HUES48 (cell line): ENCODE measurements around the gene HUNK.

Experiments
- H3K27ac ChIP-seq: one replicate; pipeline ENCODE4 v1.7.0; 2013; ENCODE audit warnings: low read depth, low read length, inconsistent platforms
- H3K27me3 ChIP-seq: 2 replicates; pipeline ENCODE4 v1.6.1; 2013; ENCODE audit warnings: mild to moderate bottlenecking, low read length; ENCODE audit not compliant: control insufficient read depth, insufficient read depth
- H3K36me3 ChIP-seq: 2 replicates; pipeline ENCODE4 v1.6.1; 2013; ENCODE audit warnings: low read length; ENCODE audit not compliant: control insufficient read depth, insufficient read depth
- H3K4me1 ChIP-seq: 2 replicates; pipeline ENCODE4 v1.6.1; 2013; ENCODE audit warnings: mild to moderate bottlenecking, low read length; ENCODE audit not compliant: control insufficient read depth, insufficient read depth
- H3K4me3 ChIP-seq: 2 replicates; pipeline ENCODE4 v1.5.1; 2013; ENCODE audit warnings: mild to moderate bottlenecking, low read depth, low read length
- H3K9ac ChIP-seq: 2 replicates; pipeline ENCODE4 v1.6.1; 2013; ENCODE audit warnings: mild to moderate bottlenecking, low read depth, low read length, moderate library complexity
- H3K9me3 ChIP-seq: 2 replicates; pipeline ENCODE4 v1.6.1; 2013; ENCODE audit warnings: low read length; ENCODE audit not compliant: control insufficient read depth, insufficient read depth

Gene HUNK

DNA sequence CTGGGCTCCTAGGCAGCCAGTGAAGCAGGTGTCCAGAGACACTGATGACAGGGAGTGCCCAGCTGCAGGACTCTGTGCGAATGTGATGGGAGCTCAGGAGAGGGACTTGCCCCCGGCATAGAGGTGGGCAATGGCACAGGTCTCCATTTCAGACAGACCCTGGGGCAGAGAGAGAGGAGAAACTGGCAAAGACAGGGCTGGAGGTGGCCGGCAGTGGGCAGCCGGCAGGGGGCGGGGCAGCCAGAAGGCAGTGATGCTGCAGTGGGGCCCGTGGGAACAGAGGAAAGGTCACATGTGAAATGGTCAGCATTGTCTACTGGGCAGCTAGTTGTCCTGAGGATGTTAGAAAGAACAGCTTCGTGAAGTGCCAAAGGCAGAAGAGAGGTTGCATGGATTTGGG lies 112.6 kb downstream of the HUNK start:
- H3K36me3 ChIP-seq = peaks cover 8% of the 10 kb centered on the region; the same call in 1 of the 2 replicates
- no peaks in the 10 kb centered on the region for H3K27me3 ChIP-seq
- no peaks in the 10 kb centered on the region for H3K4me1 ChIP-seq
- H3K27ac ChIP-seq = no peak overlapping the region
- no peak overlapping the region for H3K4me3 ChIP-seq
- no peaks in the 10 kb centered on the region for H3K9me3 ChIP-seq
- H3K9ac ChIP-seq = no peak overlapping the region

DNA sequence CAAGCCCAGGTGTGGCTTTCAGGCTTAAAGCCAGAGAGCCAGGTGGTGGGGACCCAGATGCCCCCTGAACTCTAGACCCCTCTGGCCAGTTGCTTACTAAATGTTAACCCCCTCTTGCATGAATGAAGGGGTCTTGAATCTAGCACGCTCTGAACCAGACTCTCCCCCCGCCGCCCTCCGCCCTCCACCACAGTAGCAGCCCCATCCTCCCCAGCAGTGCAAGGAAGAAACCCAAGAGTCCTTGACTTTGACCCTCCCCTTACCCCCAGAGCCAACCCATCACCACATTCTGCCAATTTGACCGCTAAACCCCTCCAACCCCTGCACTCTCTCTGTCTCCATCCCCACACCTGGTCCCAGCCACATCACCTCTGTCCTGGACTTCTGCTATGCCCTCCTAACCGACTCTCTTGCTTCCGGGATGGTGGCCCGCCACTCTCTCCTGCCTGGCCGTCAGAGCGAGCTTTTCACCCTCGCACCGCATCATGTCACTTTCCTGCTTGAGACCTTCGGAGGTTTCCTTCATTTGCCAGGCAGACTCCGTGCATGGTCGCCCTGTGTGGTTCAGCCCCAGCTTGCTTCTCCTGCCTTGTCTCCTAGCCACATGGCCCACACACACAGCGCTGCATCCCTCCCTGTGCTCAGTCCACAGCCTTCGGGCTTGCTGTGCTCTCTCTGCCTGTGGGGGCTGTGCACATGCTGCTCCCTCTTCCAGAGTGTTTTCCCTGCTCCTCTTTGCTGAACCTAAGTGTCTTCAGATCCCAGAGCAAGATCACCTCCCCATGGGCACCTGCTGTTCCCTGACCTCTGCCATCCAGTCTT lies 113.4 kb downstream of the HUNK start:
- no peak overlapping the region for H3K4me3 ChIP-seq
- H3K9me3 ChIP-seq = no peaks in the 10 kb centered on the region
- no peak overlapping the region for H3K27ac ChIP-seq
- no peaks in the 10 kb centered on the region for H3K27me3 ChIP-seq
- H3K9ac ChIP-seq = no peak overlapping the region
- H3K36me3 ChIP-seq = peaks cover 12% of the 10 kb centered on the region; the same call in 1 of the 2 replicates
- H3K4me1 ChIP-seq = no peaks in the 10 kb centered on the region

DNA sequence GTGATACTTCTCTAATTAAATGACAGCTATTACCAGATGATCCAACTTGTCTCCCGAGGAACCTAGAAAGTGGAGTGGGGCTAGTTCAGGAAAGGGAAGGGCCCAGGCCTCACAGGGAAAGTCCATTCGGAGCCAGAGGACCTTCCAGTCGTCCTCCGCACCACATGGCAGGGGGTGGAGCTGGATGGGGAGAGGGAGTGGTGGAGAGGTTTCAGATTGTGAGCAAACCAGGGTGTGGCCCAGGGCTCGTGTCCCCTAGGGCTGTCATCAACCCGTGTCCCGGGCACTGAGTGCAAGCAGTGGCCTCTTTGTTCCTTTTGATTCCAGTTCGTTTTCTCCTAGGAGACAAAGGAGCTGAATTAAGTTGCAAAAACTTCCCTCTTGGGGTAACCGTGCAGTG lies 114.9 kb downstream of the HUNK start:
- Histone ChIP-seq H3K4me3 (no peak overlapping the region), H3K4me1 (no peaks in the 10 kb centered on the region), H3K36me3 (peaks cover 12% of the 10 kb centered on the region; the same call in 1 of the 2 replicates), H3K9ac (no peak overlapping the region), H3K27ac (no peak overlapping the region), H3K9me3 (no peaks in the 10 kb centered on the region), H3K27me3 (no peaks in the 10 kb centered on the region)

DNA sequence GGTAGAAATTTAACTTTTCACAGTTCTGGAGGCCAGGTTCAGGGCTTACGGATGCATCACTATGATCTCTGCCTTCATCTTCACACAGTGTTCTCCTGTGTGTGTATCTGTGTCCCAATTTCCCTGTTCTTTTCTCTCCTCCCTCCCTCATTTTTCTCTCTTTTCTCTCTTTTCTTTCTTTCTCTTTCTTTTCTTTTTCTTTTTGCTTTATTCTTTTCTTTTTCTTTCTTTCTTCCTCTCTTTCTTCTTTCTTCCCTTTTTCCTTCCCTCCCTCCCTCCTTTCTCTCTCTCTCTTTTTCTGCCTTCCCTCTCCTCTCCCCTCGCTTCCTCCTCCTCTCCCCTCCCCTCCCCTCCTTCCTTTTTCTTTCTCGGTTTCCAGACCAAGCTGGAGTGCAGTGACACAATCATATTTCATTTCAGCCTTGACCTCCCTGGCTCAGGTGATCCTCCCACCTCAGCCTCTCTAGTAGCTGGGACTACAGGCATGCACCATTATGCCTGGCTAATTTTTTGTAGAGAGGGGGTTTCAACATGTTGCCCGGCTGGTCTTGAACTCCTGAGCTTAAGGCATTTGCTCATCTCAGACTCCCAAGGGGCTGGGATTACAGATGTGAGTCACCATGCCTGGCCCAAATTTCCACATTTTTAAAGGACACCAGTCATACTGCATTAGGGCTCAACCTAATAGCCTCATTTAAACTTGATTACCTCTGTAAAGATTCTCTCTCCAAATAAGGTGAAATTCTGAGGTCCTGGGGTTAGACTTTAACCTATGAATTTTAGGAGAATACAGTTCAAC lies 115.9 kb downstream of the HUNK start:
- peaks cover 9% of the 10 kb centered on the region; the same call in 1 of the 2 replicates for H3K36me3 ChIP-seq
- H3K9ac ChIP-seq = no peak overlapping the region
- H3K9me3 ChIP-seq = no peaks in the 10 kb centered on the region
- no peaks in the 10 kb centered on the region for H3K4me1 ChIP-seq
- H3K4me3 ChIP-seq = no peak overlapping the region
- H3K27me3 ChIP-seq = no peaks in the 10 kb centered on the region
- H3K27ac ChIP-seq = no peak overlapping the region

DNA sequence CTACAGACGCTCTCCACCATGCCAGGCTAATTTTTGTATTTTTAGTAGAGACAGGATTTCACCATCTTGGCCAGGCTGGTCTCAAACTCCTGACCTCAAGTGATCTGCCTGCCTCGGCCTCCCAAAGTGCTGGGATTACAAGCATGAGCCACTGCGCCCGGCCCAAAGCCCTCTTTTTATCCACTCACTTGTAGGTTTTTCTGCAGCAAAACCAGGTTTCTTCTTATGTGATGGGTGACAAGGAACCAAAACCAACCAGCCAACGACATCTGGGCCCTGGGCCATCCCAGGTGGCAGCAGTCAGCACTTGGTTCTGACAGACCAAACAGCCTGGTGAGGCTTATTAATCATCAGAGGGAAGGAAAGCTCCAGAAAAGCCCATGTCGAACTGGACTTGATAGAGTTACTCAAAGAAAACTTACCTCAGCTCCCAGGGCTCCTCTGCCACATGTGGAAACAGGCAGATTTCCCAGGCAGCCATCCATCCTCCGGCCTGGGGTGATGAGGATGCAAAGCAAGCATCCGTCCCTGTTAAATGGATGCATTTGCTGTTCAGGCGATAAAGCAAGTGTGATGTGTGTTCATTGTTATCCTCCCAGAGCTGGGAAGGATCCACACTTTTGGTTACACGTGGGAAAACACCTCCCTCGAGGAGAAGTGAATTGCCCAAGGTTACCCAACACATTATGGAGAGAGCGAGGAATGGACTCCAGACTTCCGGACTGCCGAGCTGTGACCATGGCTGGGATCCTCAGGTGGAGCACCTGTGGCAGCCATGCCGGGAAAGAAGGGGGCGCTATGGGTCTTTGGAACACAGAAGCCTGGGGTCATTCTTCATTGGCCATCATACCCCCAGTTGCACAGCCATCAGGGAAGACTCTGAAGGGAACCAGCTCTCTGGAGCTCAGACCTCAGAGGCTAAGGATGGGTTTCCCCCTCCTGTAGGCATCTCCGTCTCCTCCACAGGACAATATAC lies 118.8 kb downstream of the HUNK start:
- Histone ChIP-seq H3K27me3 (no peaks in the 10 kb centered on the region), H3K9ac (no peak overlapping the region), H3K9me3 (no peaks in the 10 kb centered on the region), H3K4me1 (no peaks in the 10 kb centered on the region), H3K36me3 (peaks cover 13% of the 10 kb centered on the region; the same call in 1 of the 2 replicates), H3K27ac (no peak overlapping the region), H3K4me3 (no peak overlapping the region)

DNA sequence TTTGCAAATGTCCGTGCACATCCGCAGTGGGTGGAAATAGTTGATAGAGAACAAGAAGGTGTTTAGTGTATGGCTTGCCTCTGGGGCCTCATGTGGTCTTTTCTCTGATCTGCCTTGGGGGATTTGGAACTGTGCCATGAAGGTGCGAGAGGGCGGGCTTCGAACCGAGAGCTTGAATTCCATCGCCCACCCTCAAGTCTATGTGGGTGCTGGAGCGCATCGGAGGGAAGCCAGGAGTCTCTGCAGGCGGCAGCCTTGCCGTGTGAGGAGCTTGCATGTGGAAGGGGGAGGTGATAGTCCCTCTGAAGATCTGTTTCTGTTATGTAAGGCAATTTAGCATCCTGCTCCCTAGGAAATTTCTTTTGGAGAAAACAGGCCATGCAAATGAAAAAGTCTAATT lies 119.6 kb downstream of the HUNK start:
- no peaks in the 10 kb centered on the region for H3K27me3 ChIP-seq
- no peak overlapping the region for H3K9ac ChIP-seq
- no peaks in the 10 kb centered on the region for H3K4me1 ChIP-seq
- no peak overlapping the region for H3K4me3 ChIP-seq
- H3K36me3 ChIP-seq = peaks cover 15% of the 10 kb centered on the region; the same call in 1 of the 2 replicates
- no peaks in the 10 kb centered on the region for H3K9me3 ChIP-seq
- no peak overlapping the region for H3K27ac ChIP-seq

DNA sequence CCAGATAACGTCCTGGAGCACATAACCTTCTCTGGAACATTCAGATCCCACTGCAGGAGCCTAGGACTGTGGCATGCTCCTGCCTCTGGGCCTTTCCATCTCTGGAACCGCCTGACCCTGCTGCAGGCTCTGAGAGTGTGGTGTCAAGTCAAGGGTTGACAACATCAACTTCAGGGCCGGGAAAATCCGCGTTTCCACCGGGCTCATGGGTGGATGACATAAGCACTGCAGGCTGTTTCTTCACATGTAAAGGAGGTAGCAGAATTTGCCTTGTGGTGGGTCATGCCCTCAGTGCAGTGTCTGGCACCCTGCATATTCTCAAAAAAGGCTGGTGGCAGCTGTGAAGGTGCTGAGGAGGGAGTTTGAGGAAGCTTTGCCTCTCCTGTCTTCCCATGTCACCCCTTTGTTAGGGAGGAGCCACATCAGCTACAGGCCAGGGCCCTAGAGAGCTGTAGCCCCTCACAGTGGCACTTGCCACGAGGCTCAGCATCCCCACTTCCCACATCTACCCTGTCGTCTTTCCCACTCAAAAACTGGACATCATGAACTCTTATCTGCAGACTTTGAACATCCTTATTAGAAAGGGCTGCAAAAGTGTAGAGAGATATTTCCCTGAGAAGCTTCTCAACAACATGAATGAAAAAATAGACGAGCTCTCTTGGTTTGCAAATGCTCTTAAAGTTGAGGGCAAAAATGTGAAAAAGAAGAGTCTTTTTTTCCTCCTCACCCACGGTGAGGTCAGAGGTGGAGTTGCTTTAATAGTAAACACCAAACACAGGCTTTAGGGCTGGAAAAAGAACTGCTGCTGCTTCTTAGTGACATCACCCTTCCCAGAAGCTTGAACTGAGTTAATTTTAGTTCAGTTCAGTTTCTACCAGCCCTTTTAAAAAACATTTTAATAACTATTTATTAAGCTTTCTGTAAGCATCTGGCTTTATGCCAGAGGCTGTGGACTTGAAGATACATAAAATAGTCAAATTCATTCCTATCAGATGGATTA lies 121.3 kb downstream of the HUNK start:
- Histone ChIP-seq H3K4me1 (no peaks in the 10 kb centered on the region), H3K4me3 (no peak overlapping the region), H3K9me3 (no peaks in the 10 kb centered on the region), H3K9ac (no peak overlapping the region), H3K27me3 (no peaks in the 10 kb centered on the region), H3K36me3 (peaks cover 24% of the 10 kb centered on the region), H3K27ac (no peak overlapping the region)

DNA sequence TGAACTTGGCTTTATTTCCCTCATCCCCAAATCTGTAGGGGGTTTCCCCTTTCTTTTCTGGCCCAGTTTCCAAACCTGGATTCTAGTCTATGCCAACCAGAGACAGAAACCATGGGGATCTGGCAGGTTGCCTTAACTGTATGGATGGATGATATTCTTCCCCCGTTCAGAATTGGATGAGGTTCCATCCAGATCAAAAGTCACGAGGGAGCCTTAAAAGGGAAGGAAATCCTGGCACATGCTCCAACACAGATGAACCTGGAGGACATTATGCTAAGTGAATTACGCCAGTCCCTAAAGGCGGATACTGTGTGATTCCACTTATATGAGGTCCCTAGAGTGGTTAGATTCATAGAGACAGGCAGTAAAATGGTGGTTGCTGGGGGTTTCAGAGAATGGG lies 124.4 kb downstream of the HUNK start:
- no peak overlapping the region for H3K4me3 ChIP-seq
- H3K36me3 ChIP-seq = peaks cover 36% of the 10 kb centered on the region
- H3K27me3 ChIP-seq = no peaks in the 10 kb centered on the region
- no peak overlapping the region for H3K9ac ChIP-seq
- no peaks in the 10 kb centered on the region for H3K4me1 ChIP-seq
- H3K9me3 ChIP-seq = no peaks in the 10 kb centered on the region
- H3K27ac ChIP-seq = no peak overlapping the region

DNA sequence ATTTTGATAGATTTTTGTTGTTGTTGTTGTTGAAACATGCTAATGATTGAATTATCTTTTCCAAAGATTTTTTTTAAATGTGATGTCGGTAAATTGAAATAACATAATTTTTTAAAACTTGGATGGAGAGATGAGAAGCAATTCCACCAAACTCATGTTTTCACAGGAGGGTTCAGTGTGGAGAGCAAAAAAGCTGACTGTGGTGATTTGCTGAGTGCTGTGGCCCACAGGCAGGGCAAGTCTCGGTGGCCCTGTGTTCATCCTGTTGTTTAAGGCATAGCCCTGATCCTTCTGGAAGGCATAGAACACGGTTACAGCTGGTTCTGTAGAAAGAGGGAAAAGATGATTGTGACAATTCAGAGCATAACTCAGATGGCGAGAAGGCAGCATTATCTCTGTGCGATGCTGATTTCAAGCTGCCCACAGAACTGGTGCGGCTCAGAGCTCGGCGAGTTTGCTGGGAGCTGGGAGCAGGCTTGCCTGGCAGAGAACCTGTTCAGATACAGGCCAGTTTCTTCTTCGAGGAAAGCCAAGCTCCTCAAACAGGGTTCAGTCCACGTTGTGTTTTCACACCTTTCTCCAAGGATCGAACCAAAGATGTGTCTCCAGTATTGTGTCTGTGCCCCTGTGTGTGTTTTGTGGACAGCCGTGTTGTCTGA lies 127.1 kb downstream of the HUNK start:
- no peaks in the 10 kb centered on the region for H3K27me3 ChIP-seq

More for the DNA sequence above, 127.1 kb downstream of the HUNK start:
- Histone ChIP-seq H3K4me1 (no peaks in the 10 kb centered on the region), H3K27ac (no peak overlapping the region), H3K9me3 (no peaks in the 10 kb centered on the region), H3K4me3 (no peak overlapping the region), H3K9ac (no peak overlapping the region), H3K36me3 (peaks cover 36% of the 10 kb centered on the region)
